ENCODE results near the gene IFT74. TPM values are rescaled to one million over a fixed set of nuclear protein-coding genes. Genes with fewer than 3 reads are reported as not detected.

Gene IFT74
- total RNA-seq, 1 donor from 2014 or later, result 16.0 TPM

DNA sequence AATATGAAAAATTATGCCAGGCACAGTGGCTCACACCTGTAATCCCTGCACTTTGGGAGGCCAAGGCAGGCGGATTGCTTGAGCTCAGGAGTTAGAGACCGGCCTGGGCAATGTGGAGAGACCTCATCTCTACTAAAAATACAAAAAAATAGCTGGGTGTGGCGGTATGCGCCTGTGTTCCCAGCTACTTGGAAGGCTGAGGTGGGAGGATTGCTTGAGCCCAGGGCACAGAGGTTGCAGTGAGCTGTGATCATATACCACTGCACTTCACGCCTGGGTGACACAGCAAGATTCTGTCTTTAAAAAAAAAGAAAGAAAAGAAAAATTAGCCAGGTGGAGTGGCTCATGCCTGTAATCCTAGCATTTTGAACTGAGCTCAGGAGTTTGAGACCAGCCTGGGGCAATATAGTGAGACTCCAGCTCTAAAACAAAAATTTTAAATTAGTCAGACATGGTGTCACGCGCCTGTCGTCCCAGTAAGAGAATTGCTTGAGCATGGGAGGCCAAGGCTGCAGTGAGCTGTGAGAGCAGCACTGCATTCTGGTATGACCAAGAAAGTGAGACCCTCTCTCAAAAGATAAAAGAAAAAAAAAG, 27.2 kb upstream of the IFT74 start:
- no peak for DNase-seq (ENCODE audit: extremely low spot score in 2 of 2)
- no peak overlapping the region for H3K27ac ChIP-seq
- intact Hi-C loops (cut with DNase I), result no loop called here
- H3K4me3 ChIP-seq, result no peak overlapping the region
- H3K9me3 ChIP-seq, result no peaks in the 10 kb centered on the region
- no peaks in the 10 kb centered on the region for H3K4me1 ChIP-seq
- no peak for TF ChIP-seq POLR2A (IDR thresholded peaks at IDR 0.05)
- TF ChIP-seq, protein P1, sequence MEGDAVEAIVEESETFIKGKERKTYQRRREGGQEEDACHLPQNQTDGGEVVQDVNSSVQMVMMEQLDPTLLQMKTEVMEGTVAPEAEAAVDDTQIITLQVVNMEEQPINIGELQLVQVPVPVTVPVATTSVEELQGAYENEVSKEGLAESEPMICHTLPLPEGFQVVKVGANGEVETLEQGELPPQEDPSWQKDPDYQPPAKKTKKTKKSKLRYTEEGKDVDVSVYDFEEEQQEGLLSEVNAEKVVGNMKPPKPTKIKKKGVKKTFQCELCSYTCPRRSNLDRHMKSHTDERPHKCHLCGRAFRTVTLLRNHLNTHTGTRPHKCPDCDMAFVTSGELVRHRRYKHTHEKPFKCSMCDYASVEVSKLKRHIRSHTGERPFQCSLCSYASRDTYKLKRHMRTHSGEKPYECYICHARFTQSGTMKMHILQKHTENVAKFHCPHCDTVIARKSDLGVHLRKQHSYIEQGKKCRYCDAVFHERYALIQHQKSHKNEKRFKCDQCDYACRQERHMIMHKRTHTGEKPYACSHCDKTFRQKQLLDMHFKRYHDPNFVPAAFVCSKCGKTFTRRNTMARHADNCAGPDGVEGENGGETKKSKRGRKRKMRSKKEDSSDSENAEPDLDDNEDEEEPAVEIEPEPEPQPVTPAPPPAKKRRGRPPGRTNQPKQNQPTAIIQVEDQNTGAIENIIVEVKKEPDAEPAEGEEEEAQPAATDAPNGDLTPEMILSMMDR (IDR thresholded peaks at IDR 0.05), result no peak
- no peak for TF ChIP-seq POLR2AphosphoS5 (IDR thresholded peaks at IDR 0.05; ENCODE audit: insufficient read depth in 1 of 2, low read depth in 1 of 2)
- H3K36me3 ChIP-seq, result peaks cover 0 to 47% of the 10 kb centered on the region in 2 donors
- no peaks in the 10 kb centered on the region for H3K27me3 ChIP-seq

DNA sequence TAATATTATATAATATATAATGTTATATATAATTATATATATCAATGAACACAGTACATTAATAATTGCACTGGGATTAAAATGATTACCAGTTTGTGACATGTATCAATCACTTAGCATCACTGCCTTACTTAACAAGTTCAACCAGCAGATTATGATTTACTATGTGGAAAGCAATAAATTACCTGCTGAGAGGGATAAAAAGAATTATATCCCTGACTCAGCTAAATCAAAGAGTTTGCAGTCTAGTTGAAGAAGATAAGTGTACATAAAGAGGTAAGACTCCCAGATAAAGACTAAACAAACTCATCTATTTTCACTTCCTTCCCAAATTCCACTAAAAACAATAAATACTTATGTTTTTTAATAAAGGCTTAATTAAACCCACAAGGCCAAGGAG, 20.4 kb upstream of the IFT74 start:
- H3K36me3 ChIP-seq, result peaks cover 0 to 8% of the 10 kb centered on the region in 2 donors
- H3K27ac ChIP-seq, result no peak overlapping the region
- DNase-seq (ENCODE audit: extremely low spot score in 2 of 2), result no peak
- intact Hi-C loops (cut with DNase I), result no loop called here
- no peak for TF ChIP-seq POLR2AphosphoS5 (IDR thresholded peaks at IDR 0.05; ENCODE audit: insufficient read depth in 1 of 2, low read depth in 1 of 2)
- TF ChIP-seq, protein P1 (IDR thresholded peaks at IDR 0.05), result no peak
- TF ChIP-seq POLR2A (IDR thresholded peaks at IDR 0.05), result no peak
- H3K27me3 ChIP-seq, result no peaks in the 10 kb centered on the region
- no peak overlapping the region for H3K4me3 ChIP-seq
- H3K9me3 ChIP-seq, result no peaks in the 10 kb centered on the region
- peaks cover 11% of the 10 kb centered on the region for H3K4me1 ChIP-seq

DNA sequence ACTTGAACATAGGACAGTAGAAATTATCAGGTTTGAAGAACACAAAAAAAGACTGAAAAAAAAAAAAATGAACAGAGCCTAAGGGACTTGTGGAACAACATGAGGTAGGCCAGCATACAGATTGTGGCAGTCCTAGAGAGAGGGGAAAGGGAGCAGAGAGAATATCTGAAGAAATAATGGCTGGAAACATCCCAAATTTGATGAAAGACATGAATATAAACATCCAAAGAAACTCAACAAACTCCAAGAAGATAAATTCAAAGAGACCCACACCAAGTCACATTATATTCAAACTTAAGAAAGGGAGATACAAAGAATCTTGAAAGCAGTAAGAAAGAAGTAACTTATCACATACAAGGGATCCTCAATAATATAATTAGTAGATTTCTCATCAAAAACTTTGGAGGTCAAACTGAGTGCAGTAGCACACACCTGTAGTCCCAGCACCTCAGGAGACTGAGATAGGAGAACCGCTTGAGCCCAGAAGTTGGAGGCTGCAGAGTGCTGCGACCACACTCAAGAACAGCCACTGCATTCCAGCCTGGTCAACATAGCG, 18.3 kb upstream of the IFT74 start:
- TF ChIP-seq POLR2AphosphoS5 (IDR thresholded peaks at IDR 0.05; ENCODE audit: insufficient read depth in 1 of 2, low read depth in 1 of 2), result no peak
- TF ChIP-seq, protein P1 (IDR thresholded peaks at IDR 0.05), result no peak
- TF ChIP-seq POLR2A (IDR thresholded peaks at IDR 0.05), result no peak
- H3K4me1 ChIP-seq, result peaks cover 16% of the 10 kb centered on the region
- no peaks in the 10 kb centered on the region for H3K9me3 ChIP-seq
- intact Hi-C loops (cut with DNase I), result no loop called here
- no peaks in the 10 kb centered on the region for H3K27me3 ChIP-seq
- H3K27ac ChIP-seq, result no peak overlapping the region
- no peak for DNase-seq (ENCODE audit: extremely low spot score in 2 of 2)
- peaks cover 0 to 6% of the 10 kb centered on the region in 2 donors for H3K36me3 ChIP-seq
- H3K4me3 ChIP-seq, result no peak overlapping the region

DNA sequence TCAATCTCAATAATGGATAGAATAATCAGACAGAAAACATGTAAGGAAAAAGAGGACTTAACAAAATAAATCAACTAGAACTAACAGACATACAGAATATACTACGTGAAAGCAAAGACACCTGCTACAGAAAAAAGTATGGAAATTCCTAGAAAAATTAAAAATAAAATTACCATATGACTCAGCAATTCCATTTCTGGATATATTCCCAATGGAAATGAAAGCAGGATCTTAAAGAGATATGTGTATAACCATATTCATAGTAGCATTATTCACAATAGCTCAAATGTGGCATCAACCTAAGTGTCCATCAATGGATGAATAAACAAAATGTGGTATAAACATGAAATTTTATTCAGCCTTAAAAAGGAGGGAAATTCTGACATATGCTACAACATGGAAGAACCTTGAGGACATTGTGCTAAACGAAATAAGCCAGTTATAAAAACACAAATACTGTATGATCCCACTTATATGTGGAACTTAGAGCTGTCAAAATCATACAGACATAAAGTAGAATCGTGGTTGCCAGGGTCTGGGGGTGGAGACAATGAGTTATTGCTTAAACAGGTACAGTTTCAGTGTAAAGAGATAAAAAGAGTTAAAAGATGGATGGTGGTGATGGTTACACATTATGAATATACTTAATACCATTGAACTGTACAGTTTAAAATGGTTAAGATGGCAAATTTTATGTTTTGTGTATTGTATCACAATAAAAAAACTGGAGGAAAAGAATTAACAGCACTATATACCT, 16.1 kb upstream of the IFT74 start:
- Histone ChIP-seq H3K4me3 (no peak overlapping the region), H3K27me3 (no peaks in the 10 kb centered on the region), H3K36me3 (peaks cover 0 to 3% of the 10 kb centered on the region in 2 donors), H3K27ac (no peak overlapping the region), H3K4me1 (peaks cover 35% of the 10 kb centered on the region), H3K9me3 (no peaks in the 10 kb centered on the region)
- intact Hi-C loops (cut with DNase I), result loop anchor here (10.0 kb wide), 1 partner anchor 45 kb away; the partner anchor contains the start of gene CAAP1
- TF ChIP-seq POLR2AphosphoS5 (IDR thresholded peaks at IDR 0.05; ENCODE audit: insufficient read depth in 1 of 2, low read depth in 1 of 2) (no peak), POLR2A (IDR thresholded peaks at IDR 0.05) (no peak)
- TF ChIP-seq, protein P1 (IDR thresholded peaks at IDR 0.05), result no peak
- DNase-seq (ENCODE audit: extremely low spot score in 2 of 2), result no peak

All from vagina (tissue), 2 donors.